COR-L47 (cell line): ENCODE results near the gene EFNA5.

Experiments
- DNase-seq: peaks from one replicate; lab custom pipeline; 2025; lab: John Stamatoyannopoulos, UW

EFNA5 gene

GRCh38 chr5:107389775-107390148 is 281.0 kb downstream of the EFNA5 start:
- no peak for DNase-seq

- DNase-seq: peak; percentile 35
These were observed 281.5 kb downstream of the EFNA5 start for GRCh38 chr5:107389130-107389774.

GRCh38 chr5:107388141-107388861 is 282.4 kb downstream of the EFNA5 start:
- DNase-seq: no peak

GRCh38 chr5:107387526-107388140 is 283.1 kb downstream of the EFNA5 start:
- no peak for DNase-seq

GRCh38 chr5:107385708-107386107 is 285.0 kb downstream of the EFNA5 start:
- no peak for DNase-seq

- no peak for DNase-seq
These were observed 286.5 kb downstream of the EFNA5 start for GRCh38 chr5:107384256-107384655.

GRCh38 chr5:107383414-107383813 is 287.3 kb downstream of the EFNA5 start:
- no peak for DNase-seq

GRCh38 chr5:107381189-107381856 is 289.4 kb downstream of the EFNA5 start:
- no peak for DNase-seq

GRCh38 chr5:107380654-107381053 is 290.1 kb downstream of the EFNA5 start:
- DNase-seq: no peak

- DNase-seq: no peak
These were observed 292.4 kb downstream of the EFNA5 start for GRCh38 chr5:107378218-107378899.

- DNase-seq: no peak
These were observed 293.5 kb downstream of the EFNA5 start for GRCh38 chr5:107377277-107377609.

- DNase-seq: no peak
These were observed 294.0 kb downstream of the EFNA5 start for GRCh38 chr5:107376546-107377276.

- no peak for DNase-seq
These were observed 297.0 kb downstream of the EFNA5 start for GRCh38 chr5:107373549-107374263.

- DNase-seq: no peak
These were observed 297.9 kb downstream of the EFNA5 start for GRCh38 chr5:107372723-107373450.

GRCh38 chr5:107370396-107370968 is 300.3 kb downstream of the EFNA5 start:
- DNase-seq: no peak

- DNase-seq: no peak
These were observed 301.1 kb downstream of the EFNA5 start for GRCh38 chr5:107369622-107370021.

- DNase-seq: no peak
These were observed 302.1 kb downstream of the EFNA5 start for GRCh38 chr5:107368615-107369014.

GRCh38 chr5:107367939-107368338 is 302.8 kb downstream of the EFNA5 start:
- DNase-seq: no peak

- no peak for DNase-seq
These were observed 303.3 kb downstream of the EFNA5 start for GRCh38 chr5:107367480-107367879.
